K562 treated with DMSO at 1 percent for 24 hours (cell line): ENCODE results near the gene ALDH1B1. TPM values are rescaled to one million over a fixed set of nuclear protein-coding genes. Genes with fewer than 3 reads are reported as not detected.

Source experiments
- total RNA-seq: library from RNA; unstranded; fragments of 300-600 nt; gene quantifications from 2 replicates; pipeline ENCODE4 v1.2.3, GENCODE V29; 2022; ENCODE audit warnings: low read depth; ENCODE audit not compliant: insufficient read depth

The ALDH1B1 gene
- 9.5 and 10.5 TPM in 2 replicates for total RNA-seq

DNA sequence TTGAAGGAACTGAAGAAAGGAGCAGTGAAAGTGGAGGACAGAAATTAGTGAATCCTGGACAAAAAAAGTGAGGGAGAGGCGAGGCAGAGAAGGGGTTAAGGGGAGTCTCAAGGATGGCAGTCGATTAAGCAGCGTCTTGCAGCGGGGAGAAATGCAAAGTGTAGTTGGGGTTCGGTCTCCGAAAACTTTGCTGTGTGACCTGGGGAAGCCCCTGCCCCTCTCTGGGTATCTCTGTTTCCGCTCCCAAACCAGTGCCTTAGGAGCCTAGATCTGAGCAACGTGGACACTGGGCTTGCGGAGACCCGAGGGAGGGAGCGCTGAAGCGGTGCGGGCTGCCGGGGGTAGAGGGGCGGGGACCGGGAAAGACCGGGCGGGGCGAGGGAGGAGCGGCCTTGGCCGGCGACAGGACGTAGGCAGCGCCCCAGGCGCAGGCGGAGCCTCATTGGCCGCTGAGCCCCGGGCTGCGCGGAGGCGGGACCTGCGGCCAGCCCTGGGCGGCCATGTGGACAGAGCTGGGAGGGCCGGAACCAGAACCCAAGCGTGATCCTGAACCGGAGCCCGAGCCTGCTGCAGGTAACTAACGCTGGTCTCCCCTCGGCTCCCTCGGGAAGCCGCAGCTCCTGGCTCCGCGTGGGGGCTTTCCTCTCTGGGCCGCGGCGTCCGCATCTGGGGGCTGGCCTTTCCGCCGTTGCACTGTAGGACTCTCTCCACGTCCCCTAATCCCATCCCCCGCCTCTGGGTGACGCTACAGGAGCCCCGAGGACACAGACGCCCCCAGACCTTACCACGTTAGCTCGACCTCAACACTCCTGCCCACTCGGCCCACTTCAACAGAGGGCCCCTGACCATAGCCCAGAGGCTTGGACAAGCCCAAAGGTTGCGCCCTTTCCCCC is at the start of gene ALDH1B1:
ALDH1B1 (plus strand) TSS at position 468 of the 893 bp plus-strand sequence. CDS start 3,047 bp downstream, outside the sequence.

DNA sequence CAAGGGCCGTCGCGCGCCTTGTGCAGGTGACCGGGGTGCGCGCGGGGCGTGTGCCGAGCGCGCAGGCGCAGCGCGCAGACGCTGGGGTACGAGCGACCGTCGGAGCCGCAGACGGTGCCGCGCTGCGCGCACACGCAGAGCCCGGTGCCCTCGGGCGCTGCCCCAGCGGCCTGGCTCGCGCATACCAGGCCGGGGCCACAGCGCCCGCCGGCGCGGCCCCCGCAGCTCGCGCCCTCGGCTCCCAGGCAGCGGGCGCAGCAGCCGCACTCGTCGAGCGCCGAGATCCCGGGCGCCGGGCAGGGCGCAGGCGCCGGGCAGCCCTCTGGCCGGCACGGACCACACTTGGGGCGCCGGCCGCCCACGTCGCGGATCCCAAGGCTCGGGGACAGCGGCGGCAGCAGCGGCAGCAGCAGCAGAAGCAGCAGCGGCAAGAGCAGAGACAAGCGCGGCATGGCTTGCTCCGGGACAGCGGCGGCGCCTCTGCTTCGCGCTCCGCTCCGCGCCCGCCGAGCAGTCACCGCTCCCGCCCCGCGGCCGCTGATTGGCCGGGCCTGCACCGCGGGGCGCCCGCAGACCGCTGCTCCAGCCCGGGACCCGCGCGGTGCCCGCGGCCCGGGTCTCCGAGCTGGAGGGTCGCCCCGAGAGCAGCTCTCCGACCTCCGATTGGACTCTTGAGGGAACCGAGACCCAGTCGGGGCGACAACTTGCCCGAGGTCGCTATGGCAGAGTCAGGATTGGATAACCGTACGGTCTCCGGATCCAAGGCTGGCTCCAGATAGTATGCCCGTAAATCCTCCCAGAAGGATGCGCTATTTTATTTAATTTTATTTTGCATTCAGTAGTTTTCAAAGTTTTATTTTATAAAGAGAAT is 31.7 kb downstream of the ALDH1B1 start, which contains the start of gene IGFBPL1:
IGFBPL1 (minus strand) TSS at position 482 of the 871 bp plus-strand sequence; CDS start at position 452, 30 bp downstream.

Other genes starting within 250 kb of the ALDH1B1 start
- not detected in 2 replicates for gene IGFBPL1, start 31.8 kb downstream of the ALDH1B1 start, total RNA-seq
- not detected in 2 replicates for gene ANKRD18A, start 227.9 kb downstream of the ALDH1B1 start, total RNA-seq